SJCRH30 (cell line): Measurements from ENCODE around the gene NLGN4Y. TPM values are rescaled to one million over a fixed set of nuclear protein-coding genes. Genes with fewer than 3 reads are reported as not detected.
"Not testable (repeated sequence)": the region's sequence is repeated elsewhere in the genome, so short reads cannot be mapped to it uniquely, and the experiment has no call there.

Experiments used
- DNase-seq, 2 experiments: peaks; one replicate each; pipeline ENCODE4 v3.0.0-alpha.2; 2015 to 2020
- H3K27ac ChIP-seq: fragments of 250-450 bp; sonication (Bioruptor Pico); 2 replicates; pipeline ENCODE4 v1.5.1; 2020; ENCODE audit warnings: mild to moderate bottlenecking, moderate library complexity
- H3K27me3 ChIP-seq: fragments of 250-450 bp; sonication (Bioruptor Pico); 2 replicates; pipeline ENCODE4 v1.5.1; 2020; ENCODE audit warnings: mild to moderate bottlenecking, moderate library complexity
- H3K36me3 ChIP-seq: fragments of 250-450 bp; sonication (Bioruptor Pico); 2 replicates; pipeline ENCODE4 v1.5.1; 2020; ENCODE audit warnings: mild to moderate bottlenecking, moderate library complexity
- H3K4me1 ChIP-seq: fragments of 250-450 bp; sonication (Bioruptor Pico); 2 replicates; pipeline ENCODE4 v1.5.1; 2020; ENCODE audit warnings: mild to moderate bottlenecking, moderate library complexity
- H3K4me3 ChIP-seq: fragments of 250-450 bp; sonication (Bioruptor Pico); 2 replicates; pipeline ENCODE4 v1.5.1; 2020; ENCODE audit warnings: mild to moderate bottlenecking, moderate library complexity
- H3K9me3 ChIP-seq: fragments of 250-450 bp; sonication (Bioruptor Pico); replicated peaks from 2 replicates; pipeline ENCODE4 v1.5.1; 2020; ENCODE audit warnings: mild to moderate bottlenecking, moderate library complexity
- total RNA-seq: library from RNA; depleted of rRNA; stranded (reverse); fragments of >200 nt; shearing (Covaris generic); gene quantifications from 2 replicates; pipeline ENCODE4 v1.2.3, GENCODE V29; 2014

The NLGN4Y gene
- total RNA-seq, 1 experiment from 2014 or later = not detected

DNA sequence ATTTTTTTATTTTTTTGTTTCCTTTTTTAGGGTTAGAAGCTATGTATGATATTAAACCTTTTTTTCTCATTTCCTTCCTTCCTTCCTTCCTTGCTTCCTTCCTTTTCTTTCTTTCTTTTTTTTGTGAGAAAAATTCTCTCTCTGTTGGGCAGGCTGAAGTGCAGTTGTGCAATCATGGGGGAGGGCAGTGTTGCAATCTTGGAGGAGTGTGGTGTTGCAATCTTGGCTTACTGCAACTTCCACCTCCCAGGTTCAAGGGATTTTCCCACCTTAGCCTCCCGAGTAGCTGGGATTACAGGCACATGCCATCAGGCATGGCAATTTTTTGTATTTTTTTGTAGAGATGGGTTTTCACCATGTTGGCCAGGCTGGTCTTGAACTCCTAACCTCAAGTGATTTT lies 326.4 kb downstream of the NLGN4Y start:
- Histone ChIP-seq H3K9me3 (no peaks in the 10 kb centered on the region), H3K36me3 (no peaks in the 10 kb centered on the region), H3K27me3 (no peaks in the 10 kb centered on the region), H3K4me3 (no peak overlapping the region), H3K4me1 (no peaks in the 10 kb centered on the region), H3K27ac (no peak overlapping the region)
- DNase-seq = no peak

DNA sequence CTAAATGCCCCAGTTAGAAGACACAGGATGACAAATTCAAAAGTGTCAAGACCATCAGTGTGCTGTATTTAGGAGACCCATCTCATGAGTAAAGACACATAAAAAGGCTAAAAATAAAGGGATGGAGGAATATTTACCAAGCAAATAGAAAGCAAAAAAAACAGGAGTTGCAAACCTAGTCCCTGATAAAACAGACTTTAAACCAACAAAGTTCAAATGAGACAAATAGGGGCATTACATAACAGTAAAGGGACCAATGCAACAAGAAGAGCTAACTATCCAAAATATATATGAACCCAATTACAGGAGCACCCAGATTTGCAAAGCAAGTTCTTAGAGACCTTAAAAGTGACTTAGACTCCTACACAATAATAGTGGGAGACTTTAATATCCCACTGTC lies 336.1 kb downstream of the NLGN4Y start:
- Histone ChIP-seq H3K9me3 (no peaks in the 10 kb centered on the region), H3K27ac (no peak overlapping the region), H3K4me1 (no peaks in the 10 kb centered on the region), H3K36me3 (no peaks in the 10 kb centered on the region), H3K27me3 (no peaks in the 10 kb centered on the region), H3K4me3 (no peak overlapping the region)
- no peak for DNase-seq

DNA sequence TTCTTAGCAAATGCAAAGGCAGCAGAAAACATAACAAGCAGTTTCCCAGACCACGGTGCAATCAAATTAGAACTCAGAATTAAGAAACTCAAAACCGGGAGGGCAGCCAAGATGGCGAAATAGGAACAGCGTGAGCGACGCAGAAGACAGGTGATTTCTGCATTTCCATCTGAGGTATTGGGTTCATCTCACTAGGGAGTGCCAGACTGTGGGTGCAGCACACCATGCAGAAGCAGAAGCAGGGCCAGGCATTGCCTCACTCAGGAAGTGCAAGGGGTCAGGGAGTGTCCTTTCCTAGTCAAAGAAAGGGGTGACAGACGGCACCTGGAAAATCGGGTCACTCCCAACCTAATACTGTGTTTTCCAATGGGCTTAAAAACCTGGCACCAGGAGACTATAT lies 336.7 kb downstream of the NLGN4Y start:
- not testable (repeated sequence) for H3K27me3 ChIP-seq, H3K9me3 ChIP-seq, H3K4me1 ChIP-seq, H3K36me3 ChIP-seq, H3K4me3 ChIP-seq, H3K27ac ChIP-seq, DNase-seq

DNA sequence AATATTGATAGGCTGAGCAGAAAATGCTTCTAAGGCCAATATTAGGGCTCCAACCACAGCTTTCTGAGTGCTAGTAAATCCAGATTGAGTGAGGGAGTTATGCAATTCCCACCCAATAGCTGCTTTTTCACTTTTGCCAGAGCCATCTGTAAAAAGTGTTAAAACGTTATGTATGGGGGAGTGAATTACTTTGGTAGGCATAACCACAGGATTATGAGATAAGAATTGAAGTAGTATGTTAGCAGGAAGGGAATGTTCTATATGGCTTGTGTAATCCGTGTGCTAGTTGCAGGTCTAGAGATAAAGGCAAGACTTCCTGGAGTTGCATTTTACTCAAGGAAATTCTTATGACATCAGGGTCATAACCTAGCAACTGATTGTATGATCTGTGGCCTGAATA lies 347.6 kb downstream of the NLGN4Y start:
- Histone ChIP-seq H3K9me3 (no peaks in the 10 kb centered on the region), H3K4me1 (no peaks in the 10 kb centered on the region), H3K27me3 (no peaks in the 10 kb centered on the region), H3K27ac (no peak overlapping the region), H3K4me3 (no peak overlapping the region), H3K36me3 (no peaks in the 10 kb centered on the region)
- no peak for DNase-seq
